Smooth muscle cell (in vitro differentiated cells): ENCODE measurements around the gene TMSB15C. TPM values are rescaled to one million over a fixed set of nuclear protein-coding genes. Genes with fewer than 3 reads are reported as not detected.

ENCODE experiments used
- DNase-seq: peaks from one replicate; lab custom pipeline; 2025; ENCODE audit not compliant: unreplicated experiment; lab: John Stamatoyannopoulos, UW
- H2AFZ ChIP-seq: fragments of 200-600 bp; sonication (generic); 2 replicates; pipeline ENCODE4 v1.6.0; 2016; ENCODE audit warnings: antibody characterized with exemption, low read depth, mild to moderate bottlenecking
- H3F3A ChIP-seq: fragments of 200-600 bp; sonication (generic); 2 replicates; pipeline ENCODE4 v1.6.0; 2017; ENCODE audit warnings: antibody characterized with exemption, low read depth
- H3K27ac ChIP-seq: fragments of 200-600 bp; sonication (generic); 2 replicates; pipeline ENCODE4 v1.5.1; 2016; ENCODE audit warnings: low read depth, mild to moderate bottlenecking
- H3K27me3 ChIP-seq: fragments of 200-600 bp; sonication (generic); 2 replicates; pipeline ENCODE4 v1.6.1; 2016; ENCODE audit warnings: low read depth, mild to moderate bottlenecking
- H3K36me3 ChIP-seq: fragments of 200-600 bp; sonication (generic); 2 replicates; pipeline ENCODE4 v1.5.1; 2016; ENCODE audit warnings: low read depth
- H3K4me1 ChIP-seq: fragments of 200-600 bp; sonication (generic); 2 replicates; pipeline ENCODE4 v1.5.1; 2016; ENCODE audit warnings: low read depth
- H3K4me2 ChIP-seq: fragments of 200-600 bp; sonication (generic); 2 replicates; pipeline ENCODE4 v1.6.0; 2016; ENCODE audit warnings: mild to moderate bottlenecking
- H3K4me3 ChIP-seq: fragments of 200-600 bp; sonication (generic); 2 replicates; pipeline ENCODE4 v1.5.1; 2016; ENCODE audit warnings: mild to moderate bottlenecking
- H3K79me2 ChIP-seq: fragments of 200-600 bp; sonication (generic); 2 replicates; pipeline ENCODE4 v1.6.0; 2016; ENCODE audit warnings: low read depth, mild to moderate bottlenecking
- H3K9ac ChIP-seq: fragments of 200-600 bp; sonication (generic); 2 replicates; pipeline ENCODE4 v1.6.0; 2016; ENCODE audit warnings: low read depth
- H3K9me3 ChIP-seq: fragments of 200-600 bp; sonication (generic); replicated peaks from 2 replicates; pipeline ENCODE4 v1.5.1; 2016; ENCODE audit warnings: low read depth
- H4K20me1 ChIP-seq: fragments of 200-600 bp; sonication (generic); 2 replicates; pipeline ENCODE4 v1.6.0; 2016; ENCODE audit warnings: low read depth
- CTCF ChIP-seq: fragments of 200-600 bp; sonication (generic); IDR thresholded peaks from 2 replicates; pipeline ENCODE4 v1.5.1; 2017; ENCODE audit warnings: borderline replicate concordance, mild to moderate bottlenecking, antibody characterized with exemption; ENCODE audit not compliant: insufficient read depth, poor library complexity, severe bottlenecking
- WGBS: methylation state at CpG from one replicate; pipeline ENCODE4 v1.1.7; 2016; ENCODE audit warnings: low lambda C conversion rate; 5-methylcytosine and 5-hydroxymethylcytosine counted together
- polyA plus RNA-seq: library from polyadenylated mRNA; unstranded; fragments of >200 nt; fragmentation: Nextera tagmentation; extraction: Ambion mirVana; gene quantifications from 2 replicates; pipeline ENCODE4 v1.2.1, GENCODE V29; 2016
- total RNA-seq: library from RNA; depleted of rRNA; stranded (reverse); fragments of >200 nt; gene quantifications from 2 replicates; pipeline ENCODE4 v1.2.3, GENCODE V29; 2014

TMSB15C gene
- total and polyA plus RNA-seq, 2 experiments from 2014 or later = 1.1 to 6.3 TPM

GRCh38 chrX:104047171-104047570 is 28.9 kb downstream of the TMSB15C start:
- H3K4me3 ChIP-seq = no peak overlapping the region
- no peaks in the 10 kb centered on the region for H3K79me2 ChIP-seq
- H3K27ac ChIP-seq = no peak overlapping the region
- WGBS = 84% methylated on average over 13 of the region's 13 CpGs
- no peaks in the 10 kb centered on the region for H3K27me3 ChIP-seq
- H4K20me1 ChIP-seq = no peaks in the 10 kb centered on the region
- TF ChIP-seq CTCF = no peak
- no peak overlapping the region for H2AFZ ChIP-seq
- H3K36me3 ChIP-seq = no peaks in the 10 kb centered on the region
- H3F3A ChIP-seq = no peaks in the 10 kb centered on the region
- no peak overlapping the region for H3K4me2 ChIP-seq
- H3K9ac ChIP-seq = no peak overlapping the region
- no peaks in the 10 kb centered on the region for H3K4me1 ChIP-seq
- H3K9me3 ChIP-seq = no peaks in the 10 kb centered on the region
- no peak for DNase-seq

GRCh38 chrX:104045642-104046041 is 30.4 kb downstream of the TMSB15C start:
- H3K27ac ChIP-seq = no peak overlapping the region
- no peak for DNase-seq
- H3K79me2 ChIP-seq = no peaks in the 10 kb centered on the region
- no peaks in the 10 kb centered on the region for H4K20me1 ChIP-seq
- H3K9ac ChIP-seq = no peak overlapping the region
- 85% methylated on average over 5 of the region's 5 CpGs for WGBS
- no peaks in the 10 kb centered on the region for H3F3A ChIP-seq
- H3K4me3 ChIP-seq = no peak overlapping the region
- H3K27me3 ChIP-seq = no peaks in the 10 kb centered on the region
- no peaks in the 10 kb centered on the region for H3K36me3 ChIP-seq
- H3K4me1 ChIP-seq = no peaks in the 10 kb centered on the region
- H2AFZ ChIP-seq = no peak overlapping the region
- TF ChIP-seq CTCF = no peak
- H3K4me2 ChIP-seq = no peak overlapping the region
- no peaks in the 10 kb centered on the region for H3K9me3 ChIP-seq

- no peaks in the 10 kb centered on the region for H3F3A ChIP-seq
- no peak overlapping the region for H3K27ac ChIP-seq
- no peaks in the 10 kb centered on the region for H3K27me3 ChIP-seq
- TF ChIP-seq CTCF = no peak
- H3K9ac ChIP-seq = no peak overlapping the region
- DNase-seq = no peak
- H3K9me3 ChIP-seq = no peaks in the 10 kb centered on the region
- H4K20me1 ChIP-seq = no peaks in the 10 kb centered on the region
- WGBS = 85% methylated on average over 4 of the region's 4 CpGs
- no peak overlapping the region for H2AFZ ChIP-seq
- H3K79me2 ChIP-seq = no peaks in the 10 kb centered on the region
- no peak overlapping the region for H3K4me3 ChIP-seq
- no peaks in the 10 kb centered on the region for H3K4me1 ChIP-seq
- no peak overlapping the region for H3K4me2 ChIP-seq
- H3K36me3 ChIP-seq = no peaks in the 10 kb centered on the region
Observed at GRCh38 chrX:104041003-104041402, 35.0 kb downstream of the TMSB15C start.

GRCh38 chrX:104039689-104040505 is 36.1 kb downstream of the TMSB15C start, which contains the start of gene H2BW2:
Gene H2BW2 (plus strand): TSS chrX:104039956. CDS start chrX:104039995, 39 bp downstream.
- Histone ChIP-seq H3K36me3 (no peaks in the 10 kb centered on the region), H3K4me3 (no peak within 1 kb of the TSS), H4K20me1 (no peaks in the 10 kb centered on the region), H3K27ac (no peak within 1 kb of the TSS), H3K4me2 (no peak within 1 kb of the TSS), H3F3A (no peaks in the 10 kb centered on the region), H3K79me2 (no peaks in the 10 kb centered on the region), H3K27me3 (no peaks in the 10 kb centered on the region), H3K9me3 (no peaks in the 10 kb centered on the region), H3K4me1 (no peaks in the 10 kb centered on the region), H3K9ac (no peak within 1 kb of the TSS), H2AFZ (no peak within 1 kb of the TSS)
- TF ChIP-seq CTCF = no peak
- no peak for DNase-seq
- 91% methylated on average over 39 of the region's 39 CpGs for WGBS
